H9 (cell line): ENCODE measurements around the gene UBE3C. TPM values are rescaled to one million over a fixed set of nuclear protein-coding genes. Genes with fewer than 3 reads are reported as not detected.

Experiments used
- DNase-seq: peaks from one replicate; pipeline ENCODE4 v3.0.0-alpha.2; 2017
- H2AFZ ChIP-seq: one replicate; pipeline ENCODE4 v1.6.1; 2013; ENCODE audit warnings: mild to moderate bottlenecking, low read length, control low read depth, moderate library complexity
- H2AK5ac ChIP-seq: 2 replicates; pipeline ENCODE4 v1.6.1; 2013; ENCODE audit warnings: low read length, control low read depth, mixed read lengths; ENCODE audit not compliant: insufficient read length
- H2BK120ac ChIP-seq: one replicate; pipeline ENCODE4 v1.6.1; 2013; ENCODE audit warnings: low read depth, mild to moderate bottlenecking, low read length, control low read depth, inconsistent platforms; ENCODE audit not compliant: poor library complexity, severe bottlenecking
- H2BK12ac ChIP-seq: 2 replicates; pipeline ENCODE4 v1.6.1; 2013; ENCODE audit warnings: low read length, control low read depth, mixed read lengths, low read depth; ENCODE audit not compliant: insufficient read length
- H2BK15ac ChIP-seq: 2 replicates; pipeline ENCODE4 v1.6.1; 2013; ENCODE audit warnings: low read depth, low read length, control low read depth
- H2BK20ac ChIP-seq: one replicate; pipeline ENCODE4 v1.6.1; 2013; ENCODE audit warnings: low read depth, mild to moderate bottlenecking, low read length, control low read depth, inconsistent platforms; ENCODE audit not compliant: poor library complexity, severe bottlenecking
- H2BK5ac ChIP-seq: 2 replicates; pipeline ENCODE4 v1.6.1; 2013; ENCODE audit warnings: low read length, control low read depth, mixed read lengths; ENCODE audit not compliant: insufficient read length
- H3K14ac ChIP-seq: 2 replicates; pipeline ENCODE4 v1.6.1; 2013; ENCODE audit warnings: low read length, control low read depth; ENCODE audit not compliant: insufficient read depth
- H3K18ac ChIP-seq: 2 replicates; pipeline ENCODE4 v1.6.1; 2013; ENCODE audit warnings: low read depth, mild to moderate bottlenecking, mixed read lengths, low read length, control low read depth; ENCODE audit not compliant: insufficient read length
- H3K23ac ChIP-seq: 2 replicates; pipeline ENCODE4 v1.6.1; 2013; ENCODE audit warnings: low read length, control low read depth, mixed read lengths, low read depth; ENCODE audit not compliant: insufficient read length
- H3K23me2 ChIP-seq: 2 replicates; pipeline ENCODE4 v1.6.1; 2013; ENCODE audit warnings: low read depth, mild to moderate bottlenecking, mixed read lengths, low read length, control low read depth; ENCODE audit not compliant: insufficient read length, poor library complexity, severe bottlenecking
- H3K27ac ChIP-seq: 2 replicates; pipeline ENCODE4 v1.5.1; 2013; ENCODE audit warnings: low read length, control low read depth, mixed read lengths, low read depth; ENCODE audit not compliant: insufficient read length
- H3K27me3 ChIP-seq: 2 replicates; pipeline ENCODE4 v1.6.1; 2013; ENCODE audit warnings: low read length, control low read depth, inconsistent platforms; ENCODE audit not compliant: insufficient read depth
- H3K4ac ChIP-seq: 2 replicates; pipeline ENCODE4 v1.6.1; 2013; ENCODE audit warnings: low read depth, mild to moderate bottlenecking, control low read depth, inconsistent platforms, low read length, moderate library complexity
- H3K4me1 ChIP-seq: 2 replicates; pipeline ENCODE4 v1.6.1; 2013; ENCODE audit warnings: low read length, control low read depth, inconsistent platforms; ENCODE audit not compliant: insufficient read depth
- H3K4me2 ChIP-seq: 2 replicates; pipeline ENCODE4 v1.6.1; 2013; ENCODE audit warnings: low read length, control low read depth, mixed read lengths; ENCODE audit not compliant: insufficient read length, insufficient read depth
- H3K56ac ChIP-seq: 2 replicates; pipeline ENCODE4 v1.6.1; 2013; ENCODE audit warnings: low read depth, mild to moderate bottlenecking, mixed read lengths, low read length, control low read depth; ENCODE audit not compliant: insufficient read length
- H3K79me1 ChIP-seq: 2 replicates; pipeline ENCODE4 v1.6.1; 2013; ENCODE audit warnings: low read depth, mild to moderate bottlenecking, moderate library complexity, low read length, control low read depth, inconsistent platforms; ENCODE audit not compliant: insufficient read depth, poor library complexity, severe bottlenecking
- H3K79me2 ChIP-seq: 2 replicates; pipeline ENCODE4 v1.6.1; 2013; ENCODE audit warnings: low read length, control low read depth, inconsistent platforms; ENCODE audit not compliant: insufficient read depth
- H3K9ac ChIP-seq: 2 replicates; pipeline ENCODE4 v1.6.1; 2013; ENCODE audit warnings: low read length, control low read depth, mixed read lengths; ENCODE audit not compliant: insufficient read length; ENCODE audit errors: extremely low read depth
- H3K9me3 ChIP-seq: one replicate; pipeline ENCODE4 v1.6.1; 2013; ENCODE audit warnings: low read depth, low read length, inconsistent platforms; ENCODE audit not compliant: control insufficient read depth
- H3T11ph ChIP-seq: one replicate; pipeline ENCODE4 v1.6.1; 2013; ENCODE audit warnings: mild to moderate bottlenecking, low read length, control low read depth, inconsistent platforms
- H4K20me1 ChIP-seq: one replicate; pipeline ENCODE4 v1.6.1; 2013; ENCODE audit not compliant: control insufficient read depth, insufficient read length, insufficient read depth
- H4K5ac ChIP-seq: 2 replicates; pipeline ENCODE4 v1.6.1; 2013; ENCODE audit warnings: low read depth, mild to moderate bottlenecking, mixed read lengths, low read length, control low read depth; ENCODE audit not compliant: insufficient read length
- H4K8ac ChIP-seq: replicated peaks from 2 replicates; pipeline ENCODE4 v1.6.1; 2013; ENCODE audit warnings: low read length, control low read depth, mixed read lengths, low read depth; ENCODE audit not compliant: insufficient read length
- H4K91ac ChIP-seq: 2 replicates; pipeline ENCODE4 v1.6.1; 2013; ENCODE audit warnings: low read depth, mild to moderate bottlenecking, moderate library complexity, mixed read lengths, low read length, control low read depth; ENCODE audit not compliant: insufficient read length
- H3K27ac Mint-ChIP-seq, 3 experiments: 2 replicates in 2 of 3; 3 replicates in 1 of 3; pipeline ENCODE4 v1.8.0; 2020 to 2021; ENCODE audit warnings: mixed read lengths in 3 of 3, mild to moderate bottlenecking in 1 of 3, moderate library complexity in 1 of 3
- H3K27me3 Mint-ChIP-seq: 2 replicates; pipeline ENCODE4 v1.8.0; 2021; ENCODE audit warnings: low read depth, mild to moderate bottlenecking, moderate library complexity, mixed read lengths
- H3K36me3 Mint-ChIP-seq, 3 experiments: 2 replicates in 2 of 3; 3 replicates in 1 of 3; pipeline ENCODE4 v1.8.0; 2020 to 2021; ENCODE audit warnings: low read depth in 3 of 3, mixed read lengths in 3 of 3; ENCODE audit not compliant: insufficient read depth in 1 of 3
- H3K4me1 Mint-ChIP-seq, 2 experiments: 2 replicates each; pipeline ENCODE4 v1.8.0; 2020; ENCODE audit warnings: mixed read lengths in 2 of 2
- H3K4me3 Mint-ChIP-seq, 2 experiments: 2 replicates in 1 of 2; 3 replicates in 1 of 2; pipeline ENCODE4 v1.8.0; 2020 to 2021; ENCODE audit warnings: mild to moderate bottlenecking in 2 of 2, mixed read lengths in 2 of 2, moderate library complexity in 1 of 2
- H3K9me3 Mint-ChIP-seq, 2 experiments: 2 replicates in 1 of 2; 3 replicates in 1 of 2; pipeline ENCODE4 v1.8.0; 2020; ENCODE audit warnings: mild to moderate bottlenecking in 2 of 2, mixed read lengths in 2 of 2, moderate library complexity in 1 of 2
- WGBS: extraction: QIAGEN DNeasy Blood & Tissue Kit; methylation state at CpG from one replicate; pipeline ENCODE4 v1.1.7; 2013; ENCODE audit warnings: missing lambda C conversion rate, low lambda C conversion rate, mixed read lengths; ENCODE audit not compliant: insufficient read length; ENCODE audit errors: extremely low coverage; 5-methylcytosine and 5-hydroxymethylcytosine counted together
- total RNA-seq: library from RNA; stranded (reverse); gene quantifications from 2 replicates; pipeline ENCODE4 v1.2.1, GENCODE V29; 2021
- TF ChIP-seq, protein P1 (sequence below): fragments of 200-600 bp; sonication (generic); conservative IDR thresholded peaks from 3 replicates; pipeline ENCODE4 v1.8.0; 2021; ENCODE audit warnings: antibody characterized with exemption, mild to moderate bottlenecking

The UBE3C gene
- total RNA-seq, 1 experiment from 2014 or later = 63.3 TPM

DNA sequence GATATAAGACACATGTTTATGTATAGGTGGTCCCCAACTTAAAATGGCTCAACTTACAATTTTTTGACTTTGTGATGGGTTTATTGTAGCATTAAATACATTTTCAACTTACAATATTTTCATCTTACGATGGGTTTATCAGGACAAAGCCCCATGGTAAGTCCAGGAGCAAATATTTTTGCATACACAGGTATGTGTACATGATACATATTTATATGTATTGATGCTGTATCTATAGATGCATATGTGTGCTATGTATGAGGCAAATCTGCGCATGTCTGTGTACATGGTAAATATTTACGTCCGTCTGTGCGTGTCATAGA lies 664 bp upstream of the UBE3C start:
- Mint-ChIP-seq H3K4me1 (peaks cover 22 to 24% of the 10 kb centered on the region in 2 experiments), H3K4me3 (peak overlapping the region; percentile 62 to 76), H3K9me3 (no peaks in the 10 kb centered on the region), H3K27ac (peak overlapping the region in 1 of 3 experiments; percentile 18; a peak in 1 of 7 replicates), H3K27me3 (peaks cover 7% of the 10 kb centered on the region), H3K36me3 (peaks cover 13 to 28% (median 24%) of the 10 kb centered on the region in 3 experiments; a peak in 6 of 7 replicates)
- Histone ChIP-seq H3K4me1 (peaks cover 8% of the 10 kb centered on the region; the same call in 1 of the 2 replicates), H3K56ac (no peak overlapping the region), H3K79me2 (peaks cover 35% of the 10 kb centered on the region), H3K4me2 (peak overlapping the region; percentile 66), H3K18ac (peak overlapping the region; percentile 98), H3K4ac (no peak overlapping the region), H2BK15ac (no peak overlapping the region), H4K91ac (no peak overlapping the region), H4K5ac (no peak overlapping the region), H3T11ph (no peak overlapping the region), H3K23ac (no peak overlapping the region), H2AFZ (no peak overlapping the region), H3K27ac (no peak overlapping the region), H2BK12ac (no peak overlapping the region), H3K14ac (no peak overlapping the region), H2BK5ac (no peak overlapping the region), H4K20me1 (no peaks in the 10 kb centered on the region), H2BK20ac (no peak overlapping the region), H3K79me1 (peaks cover 8% of the 10 kb centered on the region), H2BK120ac (no peak overlapping the region), H4K8ac (no peak overlapping the region), H3K9me3 (no peaks in the 10 kb centered on the region), H3K27me3 (no peaks in the 10 kb centered on the region), H2AK5ac (no peak overlapping the region), H3K9ac (peak overlapping the region; percentile 59), H3K23me2 (peaks cover 14% of the 10 kb centered on the region)
- DNase-seq = no peak
- TF ChIP-seq, protein P1, sequence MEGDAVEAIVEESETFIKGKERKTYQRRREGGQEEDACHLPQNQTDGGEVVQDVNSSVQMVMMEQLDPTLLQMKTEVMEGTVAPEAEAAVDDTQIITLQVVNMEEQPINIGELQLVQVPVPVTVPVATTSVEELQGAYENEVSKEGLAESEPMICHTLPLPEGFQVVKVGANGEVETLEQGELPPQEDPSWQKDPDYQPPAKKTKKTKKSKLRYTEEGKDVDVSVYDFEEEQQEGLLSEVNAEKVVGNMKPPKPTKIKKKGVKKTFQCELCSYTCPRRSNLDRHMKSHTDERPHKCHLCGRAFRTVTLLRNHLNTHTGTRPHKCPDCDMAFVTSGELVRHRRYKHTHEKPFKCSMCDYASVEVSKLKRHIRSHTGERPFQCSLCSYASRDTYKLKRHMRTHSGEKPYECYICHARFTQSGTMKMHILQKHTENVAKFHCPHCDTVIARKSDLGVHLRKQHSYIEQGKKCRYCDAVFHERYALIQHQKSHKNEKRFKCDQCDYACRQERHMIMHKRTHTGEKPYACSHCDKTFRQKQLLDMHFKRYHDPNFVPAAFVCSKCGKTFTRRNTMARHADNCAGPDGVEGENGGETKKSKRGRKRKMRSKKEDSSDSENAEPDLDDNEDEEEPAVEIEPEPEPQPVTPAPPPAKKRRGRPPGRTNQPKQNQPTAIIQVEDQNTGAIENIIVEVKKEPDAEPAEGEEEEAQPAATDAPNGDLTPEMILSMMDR = no peak
- WGBS = no CpG with 5 or more reads among the region's 5 CpGs
